ENCODE measurements around the gene KIF1B. TPM values are rescaled to one million over a fixed set of nuclear protein-coding genes. Genes with fewer than 3 reads are reported as not detected.
"Not testable (repeated sequence)": the region's sequence is repeated elsewhere in the genome, so short reads cannot be mapped to it uniquely, and the experiment has no call there.

Gene KIF1B
- total RNA-seq, 2 donors from 2014 or later: 47.9 to 79.4 TPM

GRCh38 chr1:10187026-10187334 lies 23.4 kb upstream of the KIF1B start:
- intact Hi-C loops (cut with DNase I): no loop called here
- DNase-seq (ENCODE audit: low spot score): peak; percentile 18

GRCh38 chr1:10188133-10188650 lies 22.2 kb upstream of the KIF1B start:
- intact Hi-C loops (cut with DNase I): no loop called here
- no peak for DNase-seq (ENCODE audit: low spot score)

- intact Hi-C loops (cut with DNase I): no loop called here
- peak; percentile 31 for DNase-seq (ENCODE audit: low spot score)
These were observed 20.7 kb upstream of the KIF1B start for GRCh38 chr1:10189659-10190058.

- intact Hi-C loops (cut with DNase I): no loop called here
- peak; percentile 56 for DNase-seq (ENCODE audit: low spot score)
These were observed 18.1 kb upstream of the KIF1B start for GRCh38 chr1:10192263-10192662.

GRCh38 chr1:10193288-10193687 lies 17.1 kb upstream of the KIF1B start:
- peak; percentile 22 for DNase-seq (ENCODE audit: low spot score)
- intact Hi-C loops (cut with DNase I): no loop called here

- intact Hi-C loops (cut with DNase I): no loop called here
- peak; percentile 40 for DNase-seq (ENCODE audit: low spot score)
These were observed 14.8 kb upstream of the KIF1B start for GRCh38 chr1:10195570-10195969.

GRCh38 chr1:10196976-10197375 lies 13.4 kb upstream of the KIF1B start:
- intact Hi-C loops (cut with DNase I): no loop called here
- no peak for DNase-seq (ENCODE audit: low spot score)

- intact Hi-C loops (cut with DNase I): no loop called here
- DNase-seq (ENCODE audit: low spot score): no peak
These were observed 9.8 kb upstream of the KIF1B start for GRCh38 chr1:10200620-10201019.

GRCh38 chr1:10204003-10204642 lies 6.2 kb upstream of the KIF1B start:
- DNase-seq (ENCODE audit: low spot score): no peak
- intact Hi-C loops (cut with DNase I): no loop called here

- DNase-seq (ENCODE audit: low spot score); intact Hi-C loops (cut with DNase I): not testable (repeated sequence)
These were observed 5.2 kb upstream of the KIF1B start for GRCh38 chr1:10205206-10205605.

- DNase-seq (ENCODE audit: low spot score): peak; percentile 2
- intact Hi-C loops (cut with DNase I): no loop called here
These were observed 2.6 kb upstream of the KIF1B start for GRCh38 chr1:10207810-10208209.

- intact Hi-C loops (cut with DNase I): no loop called here
- peak; percentile 76 for DNase-seq (ENCODE audit: low spot score)
These were observed 1.8 kb upstream of the KIF1B start for GRCh38 chr1:10208537-10208936.

GRCh38 chr1:10209590-10209904 lies 823 bp upstream of the KIF1B start:
- intact Hi-C loops (cut with DNase I): no loop called here
- DNase-seq (ENCODE audit: low spot score): no peak

- intact Hi-C loops (cut with DNase I): no loop called here
- peak; percentile 97 for DNase-seq (ENCODE audit: low spot score)
These were observed 753 bp downstream of the KIF1B start for GRCh38 chr1:10210841-10211804.

- DNase-seq (ENCODE audit: low spot score): no peak
- intact Hi-C loops (cut with DNase I): no loop called here
These were observed 1.5 kb downstream of the KIF1B start for GRCh38 chr1:10211805-10212410.

- peak; percentile 3 for DNase-seq (ENCODE audit: low spot score)
- intact Hi-C loops (cut with DNase I): no loop called here
These were observed 2.1 kb downstream of the KIF1B start for GRCh38 chr1:10212476-10212875.

GRCh38 chr1:10213186-10213705 lies 2.9 kb downstream of the KIF1B start:
- DNase-seq (ENCODE audit: low spot score): no peak
- intact Hi-C loops (cut with DNase I): no loop called here

GRCh38 chr1:10216090-10216749 lies 5.8 kb downstream of the KIF1B start:
- no peak for DNase-seq (ENCODE audit: low spot score)
- intact Hi-C loops (cut with DNase I): no loop called here

- DNase-seq (ENCODE audit: low spot score): no peak
- intact Hi-C loops (cut with DNase I): no loop called here
These were observed 7.5 kb downstream of the KIF1B start for GRCh38 chr1:10217748-10218441.
